Esophagus muscularis mucosa (tissue), 4 donors: ENCODE results near the gene GREM1.

Experiments used
- EP300 ChIP-seq: sonication (generic); formaldehyde crosslinking; IDR thresholded peaks from one replicate; pipeline ENCODE4 v1.6.1; 2017; ENCODE audit warnings: antibody characterized with exemption
- POLR2A ChIP-seq: fragments of 450-650 bp; IDR thresholded peaks from one replicate; pipeline ENCODE4 v1.6.1; 2017; ENCODE audit warnings: antibody characterized with exemption, moderate library complexity, mild to moderate bottlenecking, low read depth
- POLR2AphosphoS5 ChIP-seq, 2 donors: sonication (generic); formaldehyde crosslinking; IDR thresholded peaks; one replicate each; pipeline ENCODE4 v1.6.1; 2017; ENCODE audit warnings: antibody characterized with exemption in 2 of 2
- TF ChIP-seq, protein P1 (sequence below), 3 experiments: fragments of 200-600 bp in 2 of 3; fragments of 450-650 bp in 1 of 3; sonication (generic) in 2 of 3; IDR thresholded peaks; one replicate each; pipeline ENCODE4 v1.5.1; 2017 to 2019; ENCODE audit warnings: antibody characterized with exemption in 3 of 3, mild to moderate bottlenecking in 2 of 3, moderate library complexity in 1 of 3

DNA sequence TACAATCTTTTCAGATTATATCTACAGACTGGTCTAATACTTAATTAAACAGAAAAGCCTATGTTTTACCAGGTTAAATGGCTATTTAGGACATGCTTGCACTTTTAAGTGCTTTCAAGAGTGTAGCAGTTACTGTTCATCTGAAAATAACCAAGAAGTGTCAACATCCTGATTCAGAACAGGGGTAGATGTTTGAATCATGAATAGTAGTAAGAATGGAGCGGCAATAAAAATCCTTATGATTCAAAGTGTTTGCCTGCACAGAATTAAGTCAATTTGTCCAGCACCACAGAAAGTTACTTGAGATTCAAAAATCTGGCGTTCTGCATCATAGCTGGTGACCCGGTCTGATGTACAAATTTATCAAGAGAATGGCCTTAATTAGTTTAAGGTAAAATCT, 48.3 kb downstream of the GREM1 start:
- TF ChIP-seq, protein P1, sequence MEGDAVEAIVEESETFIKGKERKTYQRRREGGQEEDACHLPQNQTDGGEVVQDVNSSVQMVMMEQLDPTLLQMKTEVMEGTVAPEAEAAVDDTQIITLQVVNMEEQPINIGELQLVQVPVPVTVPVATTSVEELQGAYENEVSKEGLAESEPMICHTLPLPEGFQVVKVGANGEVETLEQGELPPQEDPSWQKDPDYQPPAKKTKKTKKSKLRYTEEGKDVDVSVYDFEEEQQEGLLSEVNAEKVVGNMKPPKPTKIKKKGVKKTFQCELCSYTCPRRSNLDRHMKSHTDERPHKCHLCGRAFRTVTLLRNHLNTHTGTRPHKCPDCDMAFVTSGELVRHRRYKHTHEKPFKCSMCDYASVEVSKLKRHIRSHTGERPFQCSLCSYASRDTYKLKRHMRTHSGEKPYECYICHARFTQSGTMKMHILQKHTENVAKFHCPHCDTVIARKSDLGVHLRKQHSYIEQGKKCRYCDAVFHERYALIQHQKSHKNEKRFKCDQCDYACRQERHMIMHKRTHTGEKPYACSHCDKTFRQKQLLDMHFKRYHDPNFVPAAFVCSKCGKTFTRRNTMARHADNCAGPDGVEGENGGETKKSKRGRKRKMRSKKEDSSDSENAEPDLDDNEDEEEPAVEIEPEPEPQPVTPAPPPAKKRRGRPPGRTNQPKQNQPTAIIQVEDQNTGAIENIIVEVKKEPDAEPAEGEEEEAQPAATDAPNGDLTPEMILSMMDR (IDR thresholded peaks at IDR 0.05) = no peak
- TF ChIP-seq POLR2A (no peak), EP300 (no peak), POLR2AphosphoS5 (IDR thresholded peaks at IDR 0.05) (no peak)
